CD4-positive, alpha-beta memory T cell (primary cell): ENCODE results near the gene ASCL1. TPM values are rescaled to one million over a fixed set of nuclear protein-coding genes. Genes with fewer than 3 reads are reported as not detected.

ENCODE experiments used
- CTCF ChIA-PET: fragments of 350-600 bp; sonication (Branson Sonifier 250); formaldehyde crosslinking; loops from one replicate; lab custom pipeline; 2021; ENCODE audit warnings: inconsistent platforms; ENCODE audit not compliant: partially characterized antibody; lab: Charles Lee
- POLR2A ChIA-PET: fragments of 350-600 bp; sonication (Branson Sonifier 250); formaldehyde crosslinking; loops from one replicate; lab custom pipeline; 2021; ENCODE audit not compliant: partially characterized antibody; lab: Charles Lee
- DNase-seq, 5 donors: peaks; one replicate each; pipeline versions ENCODE4 v3.0.0 to v3.0.0-alpha.2; 2020 to 2022; ENCODE audit warnings: mixed read lengths in 1 of 5
- H3K27ac ChIP-seq: one replicate; pipeline ENCODE4 v1.7.0; 2013; ENCODE audit warnings: low read depth, low read length
- H3K27me3 ChIP-seq: 2 replicates; pipeline ENCODE4 v1.7.0; 2013; ENCODE audit warnings: mild to moderate bottlenecking, low read length, moderate library complexity; ENCODE audit not compliant: insufficient read depth
- H3K36me3 ChIP-seq: 2 replicates; pipeline ENCODE4 v1.7.0; 2013; ENCODE audit warnings: mild to moderate bottlenecking, low read length, moderate library complexity; ENCODE audit not compliant: insufficient read depth
- H3K4me1 ChIP-seq: 2 replicates; pipeline ENCODE4 v1.7.0; 2013; ENCODE audit warnings: mild to moderate bottlenecking, low read length, moderate library complexity; ENCODE audit not compliant: insufficient read depth
- H3K4me3 ChIP-seq, 2 donors: one replicate each; pipeline ENCODE4 v1.7.0; 2013; ENCODE audit warnings: low read length in 2 of 2, mild to moderate bottlenecking in 1 of 2
- H3K9me3 ChIP-seq, 2 donors: one replicate each; pipeline ENCODE4 v1.7.0; 2013; ENCODE audit warnings: low read length in 2 of 2, control low read depth in 1 of 2; ENCODE audit not compliant: control insufficient read depth in 1 of 2
- H3K27ac Mint-ChIP-seq, 7 donors: one replicate each; pipeline ENCODE4 v1.8.0; 2020 to 2021; ENCODE audit warnings: mixed read lengths in 7 of 7, mild to moderate bottlenecking in 6 of 7, inconsistent platforms in 3 of 7, moderate library complexity in 3 of 7
- H3K27me3 Mint-ChIP-seq, 2 donors: one replicate each; pipeline ENCODE4 v1.8.0; 2020 to 2021; ENCODE audit warnings: mixed read lengths in 2 of 2
- H3K36me3 Mint-ChIP-seq, 2 donors: one replicate each; pipeline ENCODE4 v1.8.0; 2020 to 2021; ENCODE audit warnings: mixed read lengths in 2 of 2, inconsistent platforms in 1 of 2, mild to moderate bottlenecking in 1 of 2
- H3K4me1 Mint-ChIP-seq, 4 donors: one replicate each; pipeline ENCODE4 v1.8.0; 2020 to 2021; ENCODE audit warnings: mixed read lengths in 4 of 4, mild to moderate bottlenecking in 1 of 4
- H3K4me3 Mint-ChIP-seq, 8 donors: one replicate each; pipeline ENCODE4 v1.8.0; 2020 to 2021; ENCODE audit warnings: mixed read lengths in 8 of 8, mild to moderate bottlenecking in 7 of 8, moderate library complexity in 6 of 8, inconsistent platforms in 3 of 8
- H3K9me3 Mint-ChIP-seq, 8 donors: one replicate each; pipeline ENCODE4 v1.8.0; 2020 to 2021; ENCODE audit warnings: mixed read lengths in 8 of 8, mild to moderate bottlenecking in 5 of 8, inconsistent platforms in 3 of 8, moderate library complexity in 1 of 8
- intact Hi-C: fragments of 100-400 bp; cut with micrococcal nuclease; formaldehyde crosslinking; loops from one replicate; pipeline ENCODE4 v1.15.1; 2023
- polyA plus RNA-seq, 2 donors: library from polyadenylated mRNA; unstranded; fragments of 300-500 nt; fragmentation: Illumina TruSeq; gene quantifications; one replicate each; pipeline ENCODE4 v1.2.3, GENCODE V29; 2021
- total RNA-seq, 2 experiments: library from RNA; stranded (reverse); gene quantifications; one replicate each; pipeline ENCODE4 v1.2.3, GENCODE V29; 2021

The ASCL1 gene
- total and polyA plus RNA-seq, 4 experiments from 2014 or later: not detected

DNA sequence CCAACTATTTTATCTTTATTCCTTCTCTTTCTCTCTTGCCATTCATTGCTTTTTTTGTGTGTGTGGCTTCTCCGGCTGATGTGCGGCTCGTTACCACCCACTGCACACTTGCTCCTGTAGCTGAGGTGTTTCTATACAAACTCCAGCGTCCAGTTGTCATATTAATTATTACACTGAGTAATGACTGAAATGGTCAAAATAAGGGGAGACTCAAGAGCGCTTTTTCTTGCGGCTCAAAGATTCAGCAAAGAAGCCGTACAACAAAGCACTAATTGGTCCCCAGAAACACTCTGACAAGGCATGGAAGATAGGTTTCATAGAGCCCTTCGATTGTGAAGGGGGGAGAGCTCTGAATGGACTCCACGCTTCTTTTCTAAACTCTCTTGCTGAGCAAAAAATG is 5.6 kb upstream of the ASCL1 start:
- Histone ChIP-seq H3K36me3 (no peaks in the 10 kb centered on the region), H3K27ac (no peak overlapping the region), H3K4me3 (no peak overlapping the region), H3K27me3 (peaks cover 5% of the 10 kb centered on the region), H3K9me3 (no peaks in the 10 kb centered on the region), H3K4me1 (peaks cover 2% of the 10 kb centered on the region)
- no peak overlapping the region for H3K27ac Mint-ChIP-seq
- peaks cover 43 to 60% of the 10 kb centered on the region in 2 donors for H3K27me3 Mint-ChIP-seq
- no peak for DNase-seq
- H3K36me3 Mint-ChIP-seq: no peaks in the 10 kb centered on the region
- ChIA-PET POLR2A (no interaction called here), CTCF (interaction anchor here (8.8 kb wide), 1 partner anchor 597 kb away, joined by 110 read pairs; no protein-coding TSS in a partner anchor)
- H3K4me1 Mint-ChIP-seq: peaks cover 0 to 9% (median 3%) of the 10 kb centered on the region in 4 donors
- H3K9me3 Mint-ChIP-seq: peaks cover 0 to 3% (median 0%) of the 10 kb centered on the region in 8 donors
- H3K4me3 Mint-ChIP-seq: no peak overlapping the region
- intact Hi-C loops: no loop called here

DNA sequence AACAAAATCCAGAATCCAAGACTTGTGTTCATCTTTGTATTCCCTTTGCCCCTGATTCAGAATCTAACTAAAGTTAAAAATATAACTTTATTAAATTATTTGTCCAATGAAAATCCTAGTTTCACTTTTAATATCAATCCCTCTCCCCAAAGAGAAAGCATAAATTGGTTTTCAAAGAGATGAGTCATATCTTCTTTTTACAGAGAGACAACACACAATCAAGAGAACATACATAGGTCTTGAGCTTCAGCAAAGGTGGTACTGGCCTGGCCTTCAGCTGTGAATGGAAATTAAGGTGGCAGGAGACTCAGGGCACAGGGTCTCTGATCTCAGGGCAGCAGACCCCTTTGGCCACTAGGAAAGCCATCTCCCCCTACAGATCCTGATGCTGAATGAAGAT is 4.3 kb upstream of the ASCL1 start:
- Mint-ChIP-seq H3K4me1 (peaks cover 2 to 16% (median 10%) of the 10 kb centered on the region in 4 donors), H3K27ac (no peak overlapping the region), H3K27me3 (peaks cover 44 to 63% of the 10 kb centered on the region in 2 donors), H3K9me3 (peaks cover 0 to 3% (median 0%) of the 10 kb centered on the region in 8 donors), H3K4me3 (no peak overlapping the region), H3K36me3 (no peaks in the 10 kb centered on the region)
- Histone ChIP-seq H3K4me3 (no peak overlapping the region), H3K36me3 (no peaks in the 10 kb centered on the region), H3K27me3 (peaks cover 5% of the 10 kb centered on the region), H3K4me1 (peaks cover 4% of the 10 kb centered on the region), H3K9me3 (no peaks in the 10 kb centered on the region), H3K27ac (no peak overlapping the region)
- no peak for DNase-seq
- POLR2A ChIA-PET: no interaction called here
- intact Hi-C loops: no loop called here
- CTCF ChIA-PET: interaction anchor here (8.8 kb wide), 1 partner anchor 596 kb away, joined by 110 read pairs; no protein-coding TSS in a partner anchor

DNA sequence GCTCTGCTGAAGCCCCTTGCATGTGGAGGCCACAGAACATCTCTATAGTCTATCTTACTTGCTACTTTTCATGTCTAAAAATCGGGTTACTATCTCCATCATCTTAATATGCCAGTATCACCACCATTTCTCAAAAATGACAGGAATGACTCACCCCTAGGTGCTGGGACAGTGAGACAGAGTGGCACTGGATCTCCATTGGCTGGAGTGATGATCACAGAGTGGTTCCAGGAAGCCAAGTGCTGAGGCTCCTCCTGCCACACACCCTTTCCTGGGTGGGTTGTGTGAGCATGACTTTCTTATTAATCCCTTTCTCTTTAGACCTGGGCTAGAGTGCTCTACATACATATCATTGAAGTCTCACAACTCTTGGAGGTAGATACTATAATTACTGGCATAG is 3.3 kb upstream of the ASCL1 start:
- ChIA-PET CTCF (interaction anchor here (8.8 kb wide), 1 partner anchor 595 kb away, joined by 110 read pairs; no protein-coding TSS in a partner anchor), POLR2A (no interaction called here)
- Histone ChIP-seq H3K9me3 (no peaks in the 10 kb centered on the region), H3K27me3 (peaks cover 6% of the 10 kb centered on the region), H3K4me1 (peaks cover 4% of the 10 kb centered on the region), H3K4me3 (no peak overlapping the region), H3K27ac (no peak overlapping the region), H3K36me3 (no peaks in the 10 kb centered on the region)
- Mint-ChIP-seq H3K9me3 (peaks cover 0 to 6% (median under 1%) of the 10 kb centered on the region in 8 donors), H3K27ac (peak overlapping the region in 1 of 7 donors; percentile 53), H3K36me3 (no peaks in the 10 kb centered on the region), H3K4me3 (no peak overlapping the region), H3K4me1 (peaks cover 5 to 22% (median 12%) of the 10 kb centered on the region in 4 donors), H3K27me3 (peaks cover 49 to 63% of the 10 kb centered on the region in 2 donors)
- intact Hi-C loops: no loop called here
- no peak for DNase-seq

DNA sequence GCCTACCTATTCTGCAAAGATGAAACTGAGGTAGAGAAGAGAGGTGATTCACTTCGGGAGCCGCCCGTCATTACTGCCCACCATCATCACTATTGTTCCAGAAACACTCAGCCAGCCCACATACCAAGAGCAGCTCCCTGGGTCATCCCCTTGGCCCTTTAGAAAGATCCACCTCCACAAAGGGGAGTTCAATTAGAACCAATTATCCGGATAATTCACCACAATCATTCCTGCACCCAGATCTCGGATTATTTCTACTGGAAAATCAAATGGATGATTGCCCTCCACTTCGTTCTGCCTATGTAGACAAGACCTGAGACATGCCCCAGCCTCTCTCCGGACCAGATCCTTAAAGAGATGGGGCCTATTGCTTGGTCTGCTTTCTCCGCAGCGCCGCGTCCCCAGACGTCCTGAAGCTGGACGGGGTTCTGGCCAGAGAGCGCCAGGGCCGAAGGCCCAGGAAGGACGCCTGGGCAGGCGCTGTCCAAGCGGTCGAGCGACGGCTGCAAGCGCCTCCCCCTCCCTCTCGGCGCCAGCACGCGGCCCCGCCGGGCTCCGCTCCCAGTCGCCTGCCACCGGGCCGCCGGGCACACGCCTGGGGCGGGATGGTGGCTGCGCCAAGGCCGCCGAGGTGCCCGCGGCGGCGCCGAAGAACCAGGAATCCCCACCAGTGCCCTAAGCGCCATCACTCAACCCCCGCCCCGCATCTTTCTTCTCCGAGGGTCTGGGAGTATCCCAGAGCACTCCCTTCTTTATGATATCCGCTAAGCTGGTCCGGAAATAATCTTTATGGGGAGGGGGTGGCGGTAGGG is 1.3 kb upstream of the ASCL1 start:
- H3K36me3 ChIP-seq: no peaks in the 10 kb centered on the region
- no peak overlapping the region for H3K4me3 ChIP-seq
- POLR2A ChIA-PET: no interaction called here
- peaks cover 48 to 61% of the 10 kb centered on the region in 2 donors for H3K27me3 Mint-ChIP-seq
- no peaks in the 10 kb centered on the region for H3K9me3 ChIP-seq
- H3K27ac Mint-ChIP-seq: no peak overlapping the region
- H3K9me3 Mint-ChIP-seq: peaks cover 0 to 8% (median under 1%) of the 10 kb centered on the region in 8 donors
- no peak for DNase-seq
- CTCF ChIA-PET: interaction anchor here (1.2 kb wide), 1 partner anchor 592 kb away, joined by 5 read pairs; no protein-coding TSS in a partner anchor
- H3K27me3 ChIP-seq: peaks cover 10% of the 10 kb centered on the region
- no peak overlapping the region for H3K27ac ChIP-seq
- peaks cover 6 to 25% (median 13%) of the 10 kb centered on the region in 4 donors for H3K4me1 Mint-ChIP-seq
- H3K4me1 ChIP-seq: peaks cover 4% of the 10 kb centered on the region
- H3K36me3 Mint-ChIP-seq: no peaks in the 10 kb centered on the region
- H3K4me3 Mint-ChIP-seq: peak overlapping the region in 1 of 8 donors; percentile 14
- intact Hi-C loops: no loop called here

DNA sequence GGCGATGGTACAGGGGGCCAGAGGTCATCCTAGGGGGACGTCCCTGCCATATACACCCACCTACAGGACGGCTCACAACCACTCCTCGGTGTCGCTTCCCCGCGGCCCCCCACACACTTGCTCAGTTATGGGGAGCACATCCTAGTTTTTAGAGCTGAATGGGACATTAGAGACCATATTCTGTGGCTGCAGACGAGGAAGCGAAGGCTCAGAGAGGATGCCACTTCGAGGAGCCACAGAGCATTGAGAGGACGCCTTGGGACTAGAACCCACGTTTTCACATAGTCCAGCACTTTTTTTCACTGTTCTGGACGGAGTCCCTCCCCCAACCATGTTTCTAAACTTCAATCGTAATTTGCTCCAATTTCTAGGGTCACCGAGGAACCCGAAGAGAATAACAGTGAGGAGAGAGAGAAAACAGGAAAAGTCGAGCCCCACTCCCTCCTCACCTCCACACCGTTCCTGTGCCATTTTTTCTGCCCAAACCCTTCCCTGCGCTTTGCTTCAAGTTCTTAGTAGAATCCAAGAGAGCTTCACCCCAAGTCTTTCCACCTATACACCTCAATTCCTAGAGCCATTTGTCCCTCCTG is 641 bp upstream of the ASCL1 start:
- H3K36me3 Mint-ChIP-seq: no peaks in the 10 kb centered on the region
- Histone ChIP-seq H3K9me3 (no peaks in the 10 kb centered on the region), H3K4me1 (peaks cover 4% of the 10 kb centered on the region), H3K27me3 (peaks cover 10% of the 10 kb centered on the region), H3K27ac (no peak overlapping the region), H3K4me3 (no peak overlapping the region), H3K36me3 (no peaks in the 10 kb centered on the region)
- DNase-seq: no peak
- ChIA-PET POLR2A (no interaction called here), CTCF (no interaction called here)
- peaks cover 6 to 26% (median 13%) of the 10 kb centered on the region in 4 donors for H3K4me1 Mint-ChIP-seq
- intact Hi-C loops: no loop called here
- H3K4me3 Mint-ChIP-seq: peak overlapping the region in 5 of 8 donors; percentile 19 to 46 (median 40)
- H3K9me3 Mint-ChIP-seq: peaks cover 0 to 8% (median under 1%) of the 10 kb centered on the region in 8 donors
- H3K27ac Mint-ChIP-seq: no peak overlapping the region
- H3K27me3 Mint-ChIP-seq: peaks cover 52 to 64% of the 10 kb centered on the region in 2 donors

DNA sequence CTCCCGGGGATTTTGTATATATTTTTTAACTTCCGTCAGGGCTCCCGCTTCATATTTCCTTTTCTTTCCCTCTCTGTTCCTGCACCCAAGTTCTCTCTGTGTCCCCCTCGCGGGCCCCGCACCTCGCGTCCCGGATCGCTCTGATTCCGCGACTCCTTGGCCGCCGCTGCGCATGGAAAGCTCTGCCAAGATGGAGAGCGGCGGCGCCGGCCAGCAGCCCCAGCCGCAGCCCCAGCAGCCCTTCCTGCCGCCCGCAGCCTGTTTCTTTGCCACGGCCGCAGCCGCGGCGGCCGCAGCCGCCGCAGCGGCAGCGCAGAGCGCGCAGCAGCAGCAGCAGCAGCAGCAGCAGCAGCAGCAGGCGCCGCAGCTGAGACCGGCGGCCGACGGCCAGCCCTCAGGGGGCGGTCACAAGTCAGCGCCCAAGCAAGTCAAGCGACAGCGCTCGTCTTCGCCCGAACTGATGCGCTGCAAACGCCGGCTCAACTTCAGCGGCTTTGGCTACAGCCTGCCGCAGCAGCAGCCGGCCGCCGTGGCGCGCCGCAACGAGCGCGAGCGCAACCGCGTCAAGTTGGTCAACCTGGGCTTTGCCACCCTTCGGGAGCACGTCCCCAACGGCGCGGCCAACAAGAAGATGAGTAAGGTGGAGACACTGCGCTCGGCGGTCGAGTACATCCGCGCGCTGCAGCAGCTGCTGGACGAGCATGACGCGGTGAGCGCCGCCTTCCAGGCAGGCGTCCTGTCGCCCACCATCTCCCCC is 777 bp downstream of the ASCL1 start:
- peaks cover 62 to 69% of the 10 kb centered on the region in 2 donors for H3K27me3 Mint-ChIP-seq

More for the DNA sequence above, 777 bp downstream of the ASCL1 start:
- Mint-ChIP-seq H3K36me3 (no peaks in the 10 kb centered on the region), H3K9me3 (peaks cover 0 to 8% (median under 1%) of the 10 kb centered on the region in 8 donors), H3K4me1 (peaks cover 9 to 34% (median 19%) of the 10 kb centered on the region in 4 donors), H3K27ac (no peak overlapping the region), H3K4me3 (peak overlapping the region; percentile 46 to 81 (median 64))
- intact Hi-C loops: no loop called here
- ChIA-PET POLR2A (no interaction called here), CTCF (no interaction called here)
- no peak overlapping the region for H3K27ac ChIP-seq
- no peaks in the 10 kb centered on the region for H3K36me3 ChIP-seq
- peaks cover 4% of the 10 kb centered on the region for H3K4me1 ChIP-seq
- H3K4me3 ChIP-seq: no peak overlapping the region
- no peaks in the 10 kb centered on the region for H3K9me3 ChIP-seq
- DNase-seq: no peak
- H3K27me3 ChIP-seq: peaks cover 18% of the 10 kb centered on the region
